Measurements from ENCODE around the gene RAB42.
"Not testable (repeated sequence)": the region's sequence is repeated elsewhere in the genome, so short reads cannot be mapped to it uniquely, and the experiment has no call there.

RAB42 gene, protein sequence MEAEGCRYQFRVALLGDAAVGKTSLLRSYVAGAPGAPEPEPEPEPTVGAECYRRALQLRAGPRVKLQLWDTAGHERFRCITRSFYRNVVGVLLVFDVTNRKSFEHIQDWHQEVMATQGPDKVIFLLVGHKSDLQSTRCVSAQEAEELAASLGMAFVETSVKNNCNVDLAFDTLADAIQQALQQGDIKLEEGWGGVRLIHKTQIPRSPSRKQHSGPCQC

DNA sequence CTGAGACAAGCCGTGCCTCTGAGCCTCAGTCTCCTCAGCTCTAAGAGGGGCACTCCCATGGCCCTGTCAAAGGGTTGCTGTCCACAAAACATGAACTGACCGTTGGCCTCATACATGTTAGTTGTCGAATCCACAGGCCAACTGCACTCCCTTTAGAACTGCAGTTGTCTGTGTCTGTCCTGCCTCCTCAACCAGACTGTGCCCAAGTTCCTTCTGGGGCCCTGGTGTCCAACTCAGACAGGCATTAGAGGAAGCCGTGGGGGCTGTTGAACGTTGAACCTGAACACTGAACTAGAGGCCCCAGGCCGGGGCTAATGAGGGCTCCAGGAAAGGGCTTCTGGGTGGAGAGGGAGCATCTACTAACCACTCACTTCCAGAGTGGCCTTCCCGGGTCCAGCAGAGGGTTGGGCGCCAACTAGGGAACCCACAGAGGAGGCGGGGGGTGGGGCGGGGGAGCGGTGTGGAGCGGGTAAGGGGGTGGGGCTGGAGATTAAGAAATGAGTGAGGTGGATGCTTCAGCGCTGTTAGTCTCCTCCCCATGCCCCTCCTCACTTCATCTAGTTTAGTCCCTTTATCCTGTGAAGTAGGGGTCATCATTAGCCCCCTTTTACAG lies at the start of gene RAB42:
TSS of gene RAB42 (plus strand) at position 558 of the 613 bp plus-strand sequence. CDS start 247 bp downstream, outside the sequence.
- peak; percentile 26 to 32 for DNase-seq

DNA sequence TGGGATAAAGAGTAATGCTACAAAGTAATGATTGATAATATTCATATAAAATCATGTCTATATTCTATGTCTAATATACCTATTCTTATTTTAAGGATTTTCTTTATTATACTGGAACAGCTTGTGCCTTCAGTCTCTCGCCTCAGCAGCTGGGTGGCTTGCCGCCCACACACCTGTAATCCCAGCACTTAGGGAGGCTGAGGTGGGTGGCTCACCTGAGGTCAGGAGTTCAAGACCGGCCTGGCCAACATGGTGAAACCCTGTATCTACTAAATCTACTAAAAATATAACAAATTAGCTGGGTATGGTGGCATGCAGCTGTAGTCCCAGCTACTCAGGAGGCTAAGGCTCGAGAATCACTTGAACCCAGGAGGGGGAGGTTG lies 46.8 kb upstream of the RAB42 start:
- no peak for DNase-seq

DNA sequence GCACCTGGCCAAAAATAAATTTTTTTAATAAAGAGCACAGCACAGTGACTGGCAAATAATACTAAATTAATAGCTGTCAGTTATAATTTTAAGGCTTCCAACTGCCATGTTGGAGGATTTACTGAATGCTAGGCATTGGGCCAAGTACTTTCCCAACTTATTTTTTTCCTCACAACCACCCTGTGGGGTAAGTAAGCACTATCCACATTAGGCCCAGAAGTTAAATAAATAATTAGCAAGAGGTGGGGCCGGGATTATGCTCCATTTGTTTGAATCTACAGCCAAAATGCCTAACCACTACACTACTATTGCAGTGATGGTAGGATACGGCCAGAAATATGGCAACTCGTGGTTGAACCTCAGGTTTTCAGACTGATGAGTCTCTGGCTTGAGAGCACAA lies 43.7 kb upstream of the RAB42 start:
- no peak for DNase-seq

DNA sequence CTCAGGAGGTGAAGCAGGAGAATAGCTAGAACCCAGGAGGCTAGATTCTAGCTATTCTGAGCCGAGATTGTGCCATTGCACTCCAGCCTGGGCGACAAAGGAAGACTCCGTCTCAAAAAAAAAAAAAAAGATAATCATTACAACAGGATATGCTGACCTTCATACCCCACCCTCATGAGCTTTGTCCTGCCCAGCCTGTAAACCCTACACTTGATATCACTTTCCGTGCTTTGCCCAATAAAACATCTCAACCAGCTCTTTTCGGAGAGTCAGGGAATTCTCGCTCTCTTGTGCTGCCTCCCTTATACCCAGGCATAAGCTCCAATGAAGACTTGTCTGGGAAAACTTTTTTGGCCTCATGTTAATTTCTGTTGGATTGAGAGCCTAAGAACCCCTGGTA lies 40.7 kb upstream of the RAB42 start:
- DNase-seq, result no peak

DNA sequence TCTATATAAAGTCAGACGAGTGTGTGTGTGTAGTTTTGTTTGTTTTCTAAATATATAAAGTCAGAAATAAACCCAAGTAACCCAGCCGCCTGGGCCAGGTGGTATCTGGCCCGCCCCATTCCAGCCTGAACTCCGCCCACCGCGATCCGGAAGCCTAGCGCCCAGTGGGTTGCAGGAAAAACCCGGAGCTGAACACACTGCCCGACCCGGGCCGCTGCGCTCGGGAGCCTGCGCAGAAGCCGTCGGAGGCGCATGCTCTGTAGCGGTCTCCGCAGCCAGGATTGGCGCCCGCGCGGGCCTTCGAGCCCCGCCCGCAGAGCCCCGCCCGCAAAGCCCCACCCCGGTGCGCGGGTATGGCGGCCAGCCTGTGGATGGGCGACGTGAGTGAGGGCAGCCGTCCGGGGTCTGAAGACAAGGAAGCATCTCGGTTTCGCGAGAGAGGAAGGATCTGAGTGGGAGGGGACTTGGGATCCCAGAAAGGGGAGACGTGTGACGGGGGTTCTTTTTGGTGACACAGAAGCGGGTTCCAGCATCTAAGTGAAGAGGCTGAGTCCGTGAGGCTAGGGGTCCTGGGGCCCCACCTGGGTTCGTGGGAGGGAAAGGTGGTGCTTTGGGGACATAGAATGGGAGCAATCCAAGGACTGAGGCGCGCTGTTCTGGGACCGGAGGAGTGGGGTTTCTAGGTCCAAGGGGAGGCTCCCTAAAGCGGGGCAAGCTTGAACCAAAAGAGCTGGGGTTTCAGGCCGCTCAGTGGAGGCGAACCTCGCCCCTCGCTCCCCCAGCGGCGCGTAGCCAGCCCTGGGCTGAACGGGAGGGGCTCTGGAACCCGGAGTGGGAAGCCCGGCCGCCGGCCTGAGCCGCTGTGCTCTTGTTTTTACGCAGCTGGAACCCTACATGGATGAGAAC lies 39.1 kb upstream of the RAB42 start, which contains the start of gene TRNAU1AP:
TSS of gene TRNAU1AP (plus strand) at position 328 of the 906 bp plus-strand sequence. CDS start at position 354, 26 bp downstream.
- peak; percentile 98 to 99 for DNase-seq

DNA sequence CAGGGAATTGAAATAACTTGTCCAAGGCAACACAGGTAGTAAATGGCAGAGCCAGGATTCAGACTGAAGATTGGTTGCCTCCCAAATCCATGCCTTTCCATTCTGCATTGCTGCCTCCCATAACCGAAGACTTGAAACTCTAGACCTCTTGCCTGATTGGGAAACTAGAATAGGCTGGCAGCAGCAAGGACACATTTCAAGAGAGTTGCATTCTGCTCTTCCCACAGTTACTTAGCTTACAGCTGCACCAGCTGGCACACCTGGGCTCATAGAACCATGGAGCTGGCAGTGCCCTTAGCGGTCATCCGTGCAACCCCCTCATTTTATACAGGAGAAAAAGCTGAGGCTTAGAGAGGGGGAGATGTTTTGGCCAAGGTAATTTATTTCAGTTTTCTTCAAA lies 31.2 kb upstream of the RAB42 start:
- DNase-seq, result no peak

DNA sequence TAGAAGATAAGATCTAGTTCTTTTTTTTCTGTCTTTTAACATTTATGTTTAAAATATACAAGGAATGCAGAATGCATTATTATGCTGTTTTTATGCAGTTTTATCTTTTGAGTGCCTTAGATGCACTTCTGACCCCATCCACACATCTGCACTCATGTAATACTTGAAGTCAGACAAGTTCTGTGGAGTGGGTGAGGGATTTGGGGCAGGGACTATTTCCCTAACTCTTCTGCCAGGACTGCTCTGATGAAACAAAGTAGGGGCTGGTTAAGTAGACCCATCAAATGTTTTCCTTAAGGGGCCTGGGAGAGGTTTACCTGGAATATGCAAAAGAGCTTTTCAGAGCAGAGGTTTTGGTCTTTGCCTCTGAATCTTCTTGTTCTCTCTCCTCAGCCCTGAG lies 27.8 kb upstream of the RAB42 start:
- no peak for DNase-seq

DNA sequence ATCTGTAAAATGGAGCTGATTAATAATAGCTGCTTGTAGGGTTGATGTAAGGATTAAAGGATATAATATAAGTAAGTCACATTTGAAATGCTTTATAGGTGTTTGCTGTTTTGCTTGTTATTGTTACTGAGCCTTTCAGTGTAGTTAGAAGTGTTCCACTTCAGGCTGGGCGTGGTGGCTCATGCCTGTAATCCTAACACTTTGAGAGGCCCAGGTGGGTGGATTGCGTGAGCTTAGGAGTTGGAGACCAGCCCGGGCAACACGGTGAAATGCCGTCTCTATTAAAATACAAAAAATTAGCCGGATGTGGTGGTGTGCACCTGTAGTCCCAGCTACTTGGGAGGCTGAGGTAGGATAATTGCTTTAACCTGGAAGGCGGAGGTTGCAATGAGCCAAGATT lies 27.0 kb upstream of the RAB42 start:
- DNase-seq, result no peak

DNA sequence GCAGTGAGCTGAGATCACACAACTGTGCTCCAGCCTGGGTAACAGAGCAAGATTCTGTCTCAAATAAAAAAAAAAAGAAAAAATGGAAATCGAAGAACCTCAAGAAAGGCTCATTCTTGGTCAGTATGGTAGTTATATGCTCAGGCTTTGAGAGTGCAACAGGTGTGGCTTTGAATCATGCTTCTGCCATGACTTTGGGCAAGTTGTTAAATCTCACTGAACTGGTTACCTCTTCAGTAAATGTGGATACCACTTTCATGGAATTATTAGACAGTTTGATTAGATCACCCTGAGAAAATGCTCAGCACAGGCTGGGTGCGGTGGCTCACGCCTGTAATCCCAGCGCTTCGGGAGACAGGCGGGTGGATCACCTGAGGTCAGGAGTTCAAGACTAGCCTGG lies 26.3 kb upstream of the RAB42 start:
- no peak for DNase-seq

DNA sequence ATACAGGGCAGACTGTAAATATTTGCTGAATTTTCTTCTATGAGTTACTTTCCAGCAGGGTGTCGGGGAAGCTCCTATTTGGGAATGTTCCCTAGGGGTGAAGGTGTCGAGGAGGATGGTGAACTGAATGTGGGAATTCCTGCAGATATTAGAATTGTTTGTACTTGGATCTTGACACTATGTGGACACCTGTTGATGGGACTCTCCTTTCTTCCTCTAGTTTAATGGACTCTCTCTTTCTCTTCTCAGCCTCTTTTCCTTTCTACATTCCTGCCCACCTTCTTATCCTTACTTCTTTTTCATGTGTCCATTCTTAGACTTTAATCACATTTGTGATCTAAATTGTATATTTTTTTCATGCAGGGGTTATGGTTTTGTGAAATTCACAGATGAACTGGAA lies 25.1 kb upstream of the RAB42 start:
- no peak for DNase-seq

DNA sequence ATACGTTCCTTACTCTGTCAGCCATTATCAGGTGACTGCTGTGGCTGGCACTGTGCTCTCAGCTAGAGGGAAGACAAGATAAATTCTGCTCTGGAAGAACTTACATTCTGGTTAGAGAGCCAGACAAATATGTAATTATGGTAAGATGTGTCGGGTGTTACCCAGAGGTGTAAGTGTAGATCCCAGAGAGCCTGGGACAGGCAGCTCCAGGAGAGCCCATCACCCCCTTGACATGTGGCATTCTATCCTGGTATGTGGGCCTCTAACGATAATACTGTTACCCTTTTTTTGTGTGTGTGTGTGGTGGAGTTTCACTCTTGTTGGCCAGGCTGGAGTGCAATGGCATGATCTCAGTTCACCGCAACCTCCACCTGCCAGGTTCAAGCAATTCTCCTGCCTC lies 20.2 kb upstream of the RAB42 start:
- DNase-seq, result no peak

DNA sequence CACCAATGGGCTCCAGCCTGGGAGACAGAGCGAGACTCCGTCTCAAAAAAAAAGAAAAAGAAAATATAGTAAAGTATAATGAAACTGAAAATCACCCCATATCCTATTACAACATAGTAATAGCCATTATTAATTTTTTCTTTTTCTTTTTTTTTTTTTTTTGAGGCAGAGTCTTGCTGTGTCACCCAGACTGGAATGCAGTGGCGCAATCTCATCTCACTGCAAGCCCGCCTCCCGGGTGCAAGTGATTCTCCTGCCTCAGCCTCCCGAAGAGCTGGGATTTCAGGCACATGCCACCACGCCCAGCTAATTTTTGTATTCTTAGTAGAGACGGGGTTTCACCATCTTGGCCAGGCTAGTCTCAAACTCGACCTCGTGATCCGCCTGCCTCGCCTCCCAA lies 19.2 kb upstream of the RAB42 start:
- not testable (repeated sequence) for DNase-seq

DNA sequence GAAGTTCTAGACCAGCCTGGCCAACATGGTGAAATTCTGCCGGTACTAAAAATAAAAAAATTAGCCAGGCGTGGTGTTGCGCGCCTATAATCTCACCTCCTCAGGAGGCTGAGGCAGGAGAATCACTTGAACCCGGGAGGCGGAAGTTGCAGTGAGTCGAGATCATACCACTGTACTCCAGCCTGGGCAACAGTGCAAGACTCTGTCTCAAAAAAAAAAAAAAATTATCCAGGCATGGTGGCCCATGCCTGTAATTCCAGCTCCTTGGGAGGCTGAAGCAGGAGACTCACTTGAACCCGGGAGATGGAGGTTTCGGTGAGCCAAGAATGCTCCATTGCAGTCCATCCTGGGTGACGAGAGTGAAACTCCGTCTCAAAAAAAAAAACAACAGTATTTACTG lies 18.5 kb upstream of the RAB42 start:
- no peak for DNase-seq

DNA sequence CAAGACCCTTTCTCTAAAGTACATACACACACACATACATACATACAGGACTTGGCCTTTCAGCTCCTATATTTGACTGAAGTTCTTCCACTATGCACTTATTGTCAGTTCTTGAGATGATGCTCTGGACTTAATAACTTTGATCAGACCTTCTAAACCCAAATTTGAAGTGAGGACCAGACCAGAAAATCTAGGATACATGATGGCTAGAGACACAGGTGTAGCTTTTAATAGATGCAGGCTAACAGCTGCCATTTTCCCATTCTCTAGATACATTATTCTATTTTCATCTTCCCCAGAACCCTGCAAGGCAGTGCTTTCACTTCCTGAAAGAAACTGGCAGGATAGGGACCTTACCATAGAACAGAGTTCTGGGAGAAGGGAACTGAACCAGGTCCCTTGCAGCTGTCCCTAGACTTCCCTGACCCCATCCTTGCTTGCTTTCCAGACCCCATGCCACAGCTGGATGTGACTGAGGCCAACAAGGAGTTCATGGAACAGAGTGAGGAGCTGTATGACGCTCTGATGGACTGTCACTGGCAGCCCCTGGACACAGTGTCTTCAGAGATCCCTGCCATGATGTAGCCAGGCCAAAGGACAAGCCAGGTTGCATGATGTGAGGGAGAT lies 14.9 kb upstream of the RAB42 start:
- DNase-seq, result peak; percentile 47 to 62

DNA sequence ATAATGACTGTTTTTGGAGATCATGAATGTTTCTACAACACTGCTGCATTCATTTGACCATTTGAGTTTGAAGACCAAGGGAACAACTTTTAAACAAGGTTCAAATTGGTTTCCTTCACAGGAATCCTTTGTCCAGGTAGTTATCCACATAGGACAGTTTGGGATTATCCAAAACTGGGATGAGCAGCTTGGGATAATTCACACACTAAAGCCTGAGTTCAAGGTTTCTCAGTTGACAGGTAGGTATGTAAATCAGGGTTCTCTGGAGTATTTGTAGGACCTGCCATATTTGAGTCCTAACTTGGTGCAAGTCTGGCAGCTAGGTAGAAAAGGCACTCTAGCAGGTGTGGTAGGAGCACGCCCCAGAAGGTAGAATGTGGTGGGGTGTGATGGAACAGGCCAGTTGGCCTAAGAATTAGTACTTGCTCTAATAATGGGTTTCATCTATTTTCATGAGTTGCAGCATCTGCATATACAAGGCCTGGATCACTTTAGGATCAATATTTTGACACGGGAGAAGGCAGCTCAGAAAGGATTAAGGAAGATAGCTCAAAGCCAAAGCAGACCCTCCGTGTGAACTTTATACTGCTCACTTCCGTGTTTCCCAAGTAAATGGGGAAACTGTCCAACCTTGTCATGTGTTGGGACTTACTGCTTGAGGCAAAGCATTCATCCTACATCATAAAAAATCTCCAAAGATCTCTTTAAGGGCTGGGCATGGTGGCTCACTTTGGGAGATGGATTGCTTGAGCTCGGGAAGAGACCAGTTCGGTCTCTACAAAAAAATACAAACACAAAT lies 14.1 kb upstream of the RAB42 start:
- peak; percentile 35 to 37 for DNase-seq

DNA sequence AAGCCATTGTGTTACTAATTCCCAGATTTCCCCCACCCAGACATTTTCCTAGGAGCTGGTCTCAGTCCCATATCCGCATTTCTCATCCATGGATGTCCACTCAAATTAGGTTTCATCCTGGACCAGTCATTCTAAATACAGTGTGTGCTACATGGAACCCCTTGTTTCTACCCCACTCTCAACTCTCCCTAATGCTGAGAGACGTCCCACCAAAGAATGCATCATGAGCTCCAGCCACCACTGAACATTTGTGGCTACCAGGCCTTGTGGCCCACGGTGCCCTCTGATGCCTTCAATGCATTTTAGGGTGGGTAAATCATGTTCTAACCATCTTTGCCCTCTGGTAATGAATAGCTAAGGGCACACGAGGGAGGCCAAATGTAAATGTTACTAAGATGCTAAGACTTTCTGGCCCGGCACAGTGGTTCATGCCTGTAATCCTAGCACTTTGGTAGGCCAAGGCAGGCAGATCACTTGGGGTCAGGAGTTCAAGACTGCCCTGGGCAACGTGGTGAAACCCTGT lies 13.3 kb upstream of the RAB42 start:
- DNase-seq, result no peak

DNA sequence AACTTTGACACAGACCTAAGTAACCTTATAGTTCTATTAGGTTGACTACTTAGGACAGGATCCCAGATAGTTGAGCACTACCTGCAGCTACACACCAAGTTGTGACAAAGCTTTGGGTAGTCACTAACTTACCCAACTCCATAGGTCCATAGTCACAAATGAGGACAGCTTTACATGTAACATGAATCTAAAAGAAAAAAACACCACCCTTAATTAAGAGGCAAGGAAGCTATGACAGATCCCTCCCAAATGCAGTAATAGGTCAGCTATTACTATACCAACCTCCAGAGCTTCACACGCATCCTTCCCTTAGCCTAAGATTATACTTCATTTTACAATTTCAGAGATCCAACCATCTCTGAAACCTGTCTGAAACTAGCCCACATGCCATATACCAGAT lies 12.7 kb upstream of the RAB42 start:
- no peak for DNase-seq

DNA sequence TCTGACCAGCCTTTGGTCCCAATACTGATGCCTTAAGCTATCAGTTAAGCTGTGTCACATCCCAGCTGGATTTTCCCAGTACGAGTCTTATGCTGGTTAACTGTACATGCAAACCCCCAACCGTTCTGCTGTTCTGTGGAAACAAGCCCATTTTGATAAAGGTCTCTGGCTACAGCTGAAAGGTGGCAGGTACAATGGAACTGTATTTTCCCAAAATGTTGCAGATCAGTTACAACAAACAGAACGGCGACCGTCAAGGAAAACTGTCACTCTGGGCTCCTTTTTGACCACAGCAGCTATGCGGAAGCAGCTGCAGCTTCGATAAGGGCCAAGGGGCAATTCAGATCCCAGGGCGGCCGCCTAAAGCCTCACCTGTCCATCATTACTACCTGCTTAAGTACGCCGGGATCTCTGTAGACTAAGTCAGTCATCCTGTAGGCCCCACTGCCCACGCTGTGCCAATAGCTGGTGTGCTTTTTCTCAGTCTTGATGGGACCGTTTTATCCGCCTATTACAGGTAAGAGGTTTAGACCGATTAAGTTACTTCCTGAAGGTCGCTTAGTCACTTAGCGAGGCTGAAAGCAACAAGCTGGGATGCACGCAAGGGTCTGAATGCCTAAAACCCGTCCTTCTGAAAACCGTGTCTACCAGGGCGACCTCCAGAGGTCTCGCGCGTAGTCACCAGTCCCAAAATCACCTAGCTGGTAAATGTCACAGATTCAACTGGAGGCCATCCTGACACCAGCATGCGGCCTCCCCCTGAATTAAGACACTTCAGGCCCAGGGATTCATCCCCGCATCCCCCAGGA lies 11.1 kb upstream of the RAB42 start:
- peak; percentile 48 to 64 for DNase-seq

DNA sequence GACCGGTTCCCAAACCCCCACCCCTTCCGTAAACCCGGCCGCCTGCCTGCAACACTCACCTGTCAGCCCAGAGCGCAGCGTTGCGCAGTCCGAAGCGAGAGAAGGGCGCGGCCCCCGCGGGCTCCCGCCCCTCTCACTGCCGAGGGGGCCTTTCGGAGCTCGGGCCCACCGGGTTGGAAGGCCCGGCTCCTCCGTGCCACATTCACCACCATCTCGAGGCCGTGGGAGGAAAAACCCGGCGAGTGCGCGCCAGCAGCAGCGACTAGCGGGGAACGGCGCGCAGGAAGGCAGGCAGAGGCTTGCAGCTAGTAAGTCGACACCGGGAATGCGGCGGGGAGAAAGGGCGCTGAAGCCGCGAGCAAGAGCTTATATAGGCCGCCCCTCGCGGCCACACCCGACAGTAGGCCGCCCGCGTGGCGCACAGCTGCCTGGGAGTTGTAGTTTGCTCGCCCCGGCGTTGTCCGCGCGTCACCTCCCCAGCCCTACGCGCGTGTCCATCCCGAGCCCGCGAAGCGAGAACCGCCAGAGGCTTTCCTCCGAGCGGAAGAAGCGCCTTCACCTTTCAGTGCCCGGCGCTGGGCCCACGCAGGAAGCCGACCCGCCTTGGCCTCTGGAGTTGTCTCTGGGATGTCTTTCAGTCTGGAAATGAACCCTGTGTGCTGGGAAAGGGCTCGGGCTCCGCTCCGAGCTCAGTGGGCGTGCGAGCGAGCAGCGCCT lies 10.4 kb upstream of the RAB42 start:
- peak; percentile 93 to 95 for DNase-seq

DNA sequence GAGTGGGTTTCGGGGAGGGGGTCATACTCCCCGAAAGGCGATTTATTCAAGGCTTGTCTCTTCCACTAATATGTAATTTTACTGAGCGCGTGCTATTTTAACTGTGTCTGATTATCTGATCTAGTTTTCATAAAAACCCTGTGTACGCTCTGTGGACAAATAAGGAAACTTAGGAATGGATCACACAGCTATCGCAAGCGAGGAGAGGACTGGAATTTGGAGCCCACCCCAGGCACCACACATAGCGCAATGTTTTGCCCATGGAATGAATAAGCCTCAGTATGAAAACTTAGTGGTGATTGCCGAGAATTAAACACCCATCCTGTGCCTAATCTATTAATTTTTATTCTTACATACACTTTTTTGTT lies 9.8 kb upstream of the RAB42 start:
- no peak for DNase-seq

Measured in stimulated activated CD4-positive, alpha-beta T cell treated with anti-CD3 and anti-CD28 coated beads, Interleukin-2, amount 100 ng/mL, for 24 hours (primary cell).